Astrocyte of the spinal cord (primary cell): ENCODE results near the gene KCNC4.

Source experiments
- DNase-seq: peaks from one replicate; pipeline ENCODE4 v3.0.0; 2011; ENCODE audit warnings: low read depth, low spot score
- H3K4me3 ChIP-seq: 2 replicates; pipeline ENCODE4 v1.5.1; 2011; ENCODE audit warnings: low read depth, mild to moderate bottlenecking, low read length, moderate library complexity
- CTCF ChIP-seq: IDR thresholded peaks from 2 replicates; pipeline ENCODE4 v1.5.1; 2012; ENCODE audit warnings: low read depth, mild to moderate bottlenecking, low read length, inconsistent platforms
- in situ Hi-C: cut with HindIII; loops from 2 replicates; pipeline ENCODE4 v1.10.0; 2017; ENCODE audit warnings: low sequenced_read_pairs

KCNC4 gene

GRCh38 chr1:110187139-110187890, 22.8 kb upstream of the KCNC4 start:
- H3K4me3 ChIP-seq: no peak overlapping the region
- in situ Hi-C loops: no loop called here
- TF ChIP-seq CTCF: no peak
- no peak for DNase-seq

GRCh38 chr1:110188035-110188618, 22.0 kb upstream of the KCNC4 start:
- TF ChIP-seq CTCF: no peak
- DNase-seq: no peak
- H3K4me3 ChIP-seq: no peak overlapping the region

GRCh38 chr1:110189181-110189580, 20.9 kb upstream of the KCNC4 start:
- TF ChIP-seq CTCF: no peak
- no peak overlapping the region for H3K4me3 ChIP-seq
- no peak for DNase-seq
- in situ Hi-C loops: no loop called here

More at GRCh38 chr1:110188035-110188618, 22.0 kb upstream of the KCNC4 start:
- in situ Hi-C loops: no loop called here

- TF ChIP-seq CTCF: no peak
- no peak for DNase-seq
- in situ Hi-C loops: no loop called here
- H3K4me3 ChIP-seq: no peak overlapping the region
Measured at GRCh38 chr1:110190282-110190929, 19.7 kb upstream of the KCNC4 start.

GRCh38 chr1:110192541-110192940, 17.6 kb upstream of the KCNC4 start:
- in situ Hi-C loops: no loop called here
- TF ChIP-seq CTCF: no peak
- no peak overlapping the region for H3K4me3 ChIP-seq
- DNase-seq: no peak

- no peak for DNase-seq
- TF ChIP-seq CTCF: no peak
- in situ Hi-C loops: no loop called here
- no peak overlapping the region for H3K4me3 ChIP-seq
Measured at GRCh38 chr1:110195196-110195595, 14.9 kb upstream of the KCNC4 start.
